ENCODE results near the gene DKKL1. TPM values are rescaled to one million over a fixed set of nuclear protein-coding genes. Genes with fewer than 3 reads are reported as not detected.
"Not testable (repeated sequence)": the region's sequence is repeated elsewhere in the genome, so short reads cannot be mapped to it uniquely, and the experiment has no call there.

The DKKL1 gene
- total RNA-seq, 2 donors from 2014 or later, result 1.8 to 2.1 TPM

GRCh38 chr19:49318296-49318695 lies 45.4 kb upstream of the DKKL1 start:
- peaks cover 35% of the 10 kb centered on the region for H3K9me3 ChIP-seq (ENCODE audit: control insufficient read depth, low read length)
- no peaks in the 10 kb centered on the region for H3K4me1 Mint-ChIP-seq
- H3K36me3 Mint-ChIP-seq (ENCODE audit: low read depth), result peaks cover 30% of the 10 kb centered on the region
- H3K9ac ChIP-seq (ENCODE audit: extremely low read depth, low read length, poor library complexity, severe bottlenecking), result no peak overlapping the region
- H3K4me3 Mint-ChIP-seq, result no peak overlapping the region
- H3K9me3 Mint-ChIP-seq, result peaks cover 25% of the 10 kb centered on the region
- peaks cover under 1% of the 10 kb centered on the region for H3K27me3 Mint-ChIP-seq (ENCODE audit: insufficient read depth)
- no peak overlapping the region for H3K27ac ChIP-seq (ENCODE audit: low read depth, low read length)
- no peak overlapping the region for H3K4me3 ChIP-seq (ENCODE audit: low read length)
- H3K36me3 ChIP-seq (ENCODE audit: control insufficient read depth, insufficient read depth, low read length), result no peaks in the 10 kb centered on the region
- no peak overlapping the region for H3K27ac Mint-ChIP-seq
- H3K4me1 ChIP-seq (ENCODE audit: control insufficient read depth, insufficient read depth, low read length), result no peaks in the 10 kb centered on the region
- DNase-seq, result no peak
- TF ChIP-seq, protein P1, sequence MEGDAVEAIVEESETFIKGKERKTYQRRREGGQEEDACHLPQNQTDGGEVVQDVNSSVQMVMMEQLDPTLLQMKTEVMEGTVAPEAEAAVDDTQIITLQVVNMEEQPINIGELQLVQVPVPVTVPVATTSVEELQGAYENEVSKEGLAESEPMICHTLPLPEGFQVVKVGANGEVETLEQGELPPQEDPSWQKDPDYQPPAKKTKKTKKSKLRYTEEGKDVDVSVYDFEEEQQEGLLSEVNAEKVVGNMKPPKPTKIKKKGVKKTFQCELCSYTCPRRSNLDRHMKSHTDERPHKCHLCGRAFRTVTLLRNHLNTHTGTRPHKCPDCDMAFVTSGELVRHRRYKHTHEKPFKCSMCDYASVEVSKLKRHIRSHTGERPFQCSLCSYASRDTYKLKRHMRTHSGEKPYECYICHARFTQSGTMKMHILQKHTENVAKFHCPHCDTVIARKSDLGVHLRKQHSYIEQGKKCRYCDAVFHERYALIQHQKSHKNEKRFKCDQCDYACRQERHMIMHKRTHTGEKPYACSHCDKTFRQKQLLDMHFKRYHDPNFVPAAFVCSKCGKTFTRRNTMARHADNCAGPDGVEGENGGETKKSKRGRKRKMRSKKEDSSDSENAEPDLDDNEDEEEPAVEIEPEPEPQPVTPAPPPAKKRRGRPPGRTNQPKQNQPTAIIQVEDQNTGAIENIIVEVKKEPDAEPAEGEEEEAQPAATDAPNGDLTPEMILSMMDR (conservative IDR thresholded peaks at IDR 0.05), result no peak
- H3K27me3 ChIP-seq (ENCODE audit: control insufficient read depth, insufficient read depth, low read length, poor library complexity, severe bottlenecking), result no peaks in the 10 kb centered on the region

- Mint-ChIP-seq H3K27me3 (ENCODE audit: insufficient read depth) (peaks cover 8% of the 10 kb centered on the region), H3K4me1 (no peaks in the 10 kb centered on the region), H3K36me3 (ENCODE audit: low read depth) (peaks cover 42% of the 10 kb centered on the region), H3K27ac (no peak within 1 kb of the TSS), H3K9me3 (peaks cover 18% of the 10 kb centered on the region), H3K4me3 (no peak within 1 kb of the TSS)
- no peaks in the 10 kb centered on the region for H3K4me1 ChIP-seq (ENCODE audit: control insufficient read depth, insufficient read depth, low read length)
- H3K9ac ChIP-seq (ENCODE audit: extremely low read depth, low read length, poor library complexity, severe bottlenecking), result no peak within 1 kb of the TSS
- H3K36me3 ChIP-seq (ENCODE audit: control insufficient read depth, insufficient read depth, low read length), result no peaks in the 10 kb centered on the region
- peak; percentile 34 for DNase-seq
- TF ChIP-seq, protein P1 (conservative IDR thresholded peaks at IDR 0.05), result no peak
- WGBS, 2 experiments (ENCODE audit: insufficient coverage in 1 of 2, insufficient read length in 1 of 2), result 95 to 96% methylated on average over 25 to 38 of the region's 38 CpGs
- H3K9me3 ChIP-seq (ENCODE audit: control insufficient read depth, low read length), result peaks cover 26% of the 10 kb centered on the region
- H3K4me3 ChIP-seq (ENCODE audit: low read length), result no peak within 1 kb of the TSS
- H3K27me3 ChIP-seq (ENCODE audit: control insufficient read depth, insufficient read depth, low read length, poor library complexity, severe bottlenecking), result no peaks in the 10 kb centered on the region
- no peak within 1 kb of the TSS for H3K27ac ChIP-seq (ENCODE audit: low read depth, low read length)
Observed at GRCh38 chr19:49324801-49325576, 38.7 kb upstream of the DKKL1 start, which contains the start of gene SLC6A16. Gene SLC6A16, minus strand, starts transcription at chr19:49325191. Its CDS starts 13,844 bp downstream, at chr19:49311347.

- H3K36me3 ChIP-seq (ENCODE audit: control insufficient read depth, insufficient read depth, low read length); H3K4me1 Mint-ChIP-seq; H3K27me3 Mint-ChIP-seq (ENCODE audit: insufficient read depth); H3K27ac ChIP-seq (ENCODE audit: low read depth, low read length); H3K4me1 ChIP-seq (ENCODE audit: control insufficient read depth, insufficient read depth, low read length); H3K27me3 ChIP-seq (ENCODE audit: control insufficient read depth, insufficient read depth, low read length, poor library complexity, severe bottlenecking); DNase-seq; H3K27ac Mint-ChIP-seq; H3K4me3 Mint-ChIP-seq; H3K4me3 ChIP-seq (ENCODE audit: low read length); H3K9ac ChIP-seq (ENCODE audit: extremely low read depth, low read length, poor library complexity, severe bottlenecking): not testable (repeated sequence)
- peaks cover 21% of the 10 kb centered on the region for H3K9me3 ChIP-seq (ENCODE audit: control insufficient read depth, low read length)
- WGBS, 2 experiments (ENCODE audit: insufficient coverage in 1 of 2, insufficient read length in 1 of 2), result 91 to 96% methylated on average over 9 to 13 of the region's 13 CpGs
- peaks cover 12% of the 10 kb centered on the region for H3K9me3 Mint-ChIP-seq
- peaks cover 40% of the 10 kb centered on the region for H3K36me3 Mint-ChIP-seq (ENCODE audit: low read depth)
Observed at GRCh38 chr19:49325756-49326155, 37.9 kb upstream of the DKKL1 start.

Measured in endodermal cell (in vitro differentiated cells).